ENCODE results near the gene CHMP2B. TPM values are rescaled to one million over a fixed set of nuclear protein-coding genes. Genes with fewer than 3 reads are reported as not detected.

CHMP2B gene
- total RNA-seq, 1 experiment from 2014 or later, result 54.3 TPM

DNA sequence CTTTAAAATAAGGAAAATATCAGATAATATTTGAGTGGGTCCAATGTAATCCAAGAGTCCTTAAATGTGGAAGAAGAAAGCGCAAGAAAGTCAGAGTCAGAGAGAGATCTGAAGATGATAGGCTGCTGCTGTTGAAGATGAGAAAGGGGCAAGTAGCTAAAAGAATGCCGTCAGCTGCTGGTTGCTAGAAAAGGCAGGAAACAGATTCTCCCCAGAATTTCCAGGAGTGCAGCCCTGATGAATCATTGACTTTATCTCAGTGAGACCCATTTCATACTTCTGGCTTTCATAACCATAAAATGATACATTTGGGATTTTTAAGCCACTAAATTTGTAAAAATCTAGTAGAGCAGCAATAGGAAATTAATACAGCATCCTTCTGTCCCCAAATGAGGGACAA lies 7.5 kb upstream of the CHMP2B start (continued):
- TF ChIP-seq, protein P1, sequence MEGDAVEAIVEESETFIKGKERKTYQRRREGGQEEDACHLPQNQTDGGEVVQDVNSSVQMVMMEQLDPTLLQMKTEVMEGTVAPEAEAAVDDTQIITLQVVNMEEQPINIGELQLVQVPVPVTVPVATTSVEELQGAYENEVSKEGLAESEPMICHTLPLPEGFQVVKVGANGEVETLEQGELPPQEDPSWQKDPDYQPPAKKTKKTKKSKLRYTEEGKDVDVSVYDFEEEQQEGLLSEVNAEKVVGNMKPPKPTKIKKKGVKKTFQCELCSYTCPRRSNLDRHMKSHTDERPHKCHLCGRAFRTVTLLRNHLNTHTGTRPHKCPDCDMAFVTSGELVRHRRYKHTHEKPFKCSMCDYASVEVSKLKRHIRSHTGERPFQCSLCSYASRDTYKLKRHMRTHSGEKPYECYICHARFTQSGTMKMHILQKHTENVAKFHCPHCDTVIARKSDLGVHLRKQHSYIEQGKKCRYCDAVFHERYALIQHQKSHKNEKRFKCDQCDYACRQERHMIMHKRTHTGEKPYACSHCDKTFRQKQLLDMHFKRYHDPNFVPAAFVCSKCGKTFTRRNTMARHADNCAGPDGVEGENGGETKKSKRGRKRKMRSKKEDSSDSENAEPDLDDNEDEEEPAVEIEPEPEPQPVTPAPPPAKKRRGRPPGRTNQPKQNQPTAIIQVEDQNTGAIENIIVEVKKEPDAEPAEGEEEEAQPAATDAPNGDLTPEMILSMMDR (IDR thresholded peaks at IDR 0.05 in 2 of 3, conservative IDR thresholded peaks at IDR 0.05 in 1 of 3; ENCODE audit: borderline replicate concordance in 1 of 3, insufficient read depth in 1 of 3, low read depth in 2 of 3, low read length in 2 of 3), result no peak
- TF ChIP-seq RAD21 (IDR thresholded peaks at IDR 0.05; ENCODE audit: low read depth) (no peak), CBX3 (IDR thresholded peaks at IDR 0.05; ENCODE audit: low read depth) (no peak), EGR1 (IDR thresholded peaks at IDR 0.05; ENCODE audit: low read depth) (no peak), ELF1 (IDR thresholded peaks at IDR 0.05; ENCODE audit: borderline replicate concordance, low read depth) (no peak), ZNF274 (IDR thresholded peaks at IDR 0.05; ENCODE audit: low read depth, low read length) (no peak)

- ATAC-seq (no peak), DNase-seq (ENCODE audit: low read depth, low spot score) (no peak)
- RAD21 ChIA-PET (ENCODE audit: low non-redundant PET in 1 of 2, low total read pairs in 2 of 2, uncharacterized antibody in 2 of 2, unreplicated experiment in 2 of 2), result no interaction called here
- H3K9ac ChIP-seq (ENCODE audit: low read length), result no peak overlapping the region
- peaks cover 34% of the 10 kb centered on the region for H3K79me2 ChIP-seq (ENCODE audit: insufficient read depth, low read length)
- H4K20me1 ChIP-seq (ENCODE audit: insufficient read depth), result no peaks in the 10 kb centered on the region
- H3K9me3 ChIP-seq (ENCODE audit: control insufficient read depth in 1 of 2, insufficient read depth in 1 of 2, low read depth in 1 of 2, low read length in 2 of 2), result no peaks in the 10 kb centered on the region
- H3K27ac ChIP-seq (ENCODE audit: low read depth, low read length), result no peak overlapping the region
- peaks cover 0 to 18% of the 10 kb centered on the region in 2 experiments; a peak in 2 of 4 replicates for H3K4me1 ChIP-seq (ENCODE audit: control insufficient read depth in 1 of 2, insufficient read depth in 2 of 2, low read length in 2 of 2)
- no peak overlapping the region for H3K4me3 ChIP-seq (replicated peaks in 1 of 2; ENCODE audit: low read depth in 1 of 2, low read length in 2 of 2)
- TF ChIP-seq RAD21 (IDR thresholded peaks at IDR 0.05; ENCODE audit: low read depth) (no peak), CBX3 (IDR thresholded peaks at IDR 0.05; ENCODE audit: low read depth) (no peak), SP1 (IDR thresholded peaks at IDR 0.05; ENCODE audit: low read depth) (no peak), ZNF274 (IDR thresholded peaks at IDR 0.05; ENCODE audit: low read depth, low read length) (no peak), CEBPB (IDR thresholded peaks at IDR 0.05; ENCODE audit: low read depth) (no peak), ZFX (IDR thresholded peaks at IDR 0.05) (no peak), EZH2phosphoT487 (IDR thresholded peaks at IDR 0.05; ENCODE audit: borderline replicate concordance) (no peak), JUND (IDR thresholded peaks at IDR 0.05) (no peak), ELF1 (IDR thresholded peaks at IDR 0.05; ENCODE audit: borderline replicate concordance, low read depth) (no peak), SIN3A (IDR thresholded peaks at IDR 0.05; ENCODE audit: low read depth) (no peak), EZH2 (IDR thresholded peaks at IDR 0.05) (no peak), POLR2A (IDR thresholded peaks at IDR 0.05; ENCODE audit: borderline replicate concordance, extremely low read depth, insufficient read depth, insufficient read length) (no peak), YY1 (IDR thresholded peaks at IDR 0.05; ENCODE audit: extremely low read depth, insufficient replicate concordance, low read depth, low read length) (no peak)
- TF ChIP-seq, protein P1 (IDR thresholded peaks at IDR 0.05 in 2 of 3, conservative IDR thresholded peaks at IDR 0.05 in 1 of 3; ENCODE audit: borderline replicate concordance in 1 of 3, insufficient read depth in 1 of 3, low read depth in 2 of 3, low read length in 2 of 3), result no peak
- TF ChIP-seq, protein P2, sequence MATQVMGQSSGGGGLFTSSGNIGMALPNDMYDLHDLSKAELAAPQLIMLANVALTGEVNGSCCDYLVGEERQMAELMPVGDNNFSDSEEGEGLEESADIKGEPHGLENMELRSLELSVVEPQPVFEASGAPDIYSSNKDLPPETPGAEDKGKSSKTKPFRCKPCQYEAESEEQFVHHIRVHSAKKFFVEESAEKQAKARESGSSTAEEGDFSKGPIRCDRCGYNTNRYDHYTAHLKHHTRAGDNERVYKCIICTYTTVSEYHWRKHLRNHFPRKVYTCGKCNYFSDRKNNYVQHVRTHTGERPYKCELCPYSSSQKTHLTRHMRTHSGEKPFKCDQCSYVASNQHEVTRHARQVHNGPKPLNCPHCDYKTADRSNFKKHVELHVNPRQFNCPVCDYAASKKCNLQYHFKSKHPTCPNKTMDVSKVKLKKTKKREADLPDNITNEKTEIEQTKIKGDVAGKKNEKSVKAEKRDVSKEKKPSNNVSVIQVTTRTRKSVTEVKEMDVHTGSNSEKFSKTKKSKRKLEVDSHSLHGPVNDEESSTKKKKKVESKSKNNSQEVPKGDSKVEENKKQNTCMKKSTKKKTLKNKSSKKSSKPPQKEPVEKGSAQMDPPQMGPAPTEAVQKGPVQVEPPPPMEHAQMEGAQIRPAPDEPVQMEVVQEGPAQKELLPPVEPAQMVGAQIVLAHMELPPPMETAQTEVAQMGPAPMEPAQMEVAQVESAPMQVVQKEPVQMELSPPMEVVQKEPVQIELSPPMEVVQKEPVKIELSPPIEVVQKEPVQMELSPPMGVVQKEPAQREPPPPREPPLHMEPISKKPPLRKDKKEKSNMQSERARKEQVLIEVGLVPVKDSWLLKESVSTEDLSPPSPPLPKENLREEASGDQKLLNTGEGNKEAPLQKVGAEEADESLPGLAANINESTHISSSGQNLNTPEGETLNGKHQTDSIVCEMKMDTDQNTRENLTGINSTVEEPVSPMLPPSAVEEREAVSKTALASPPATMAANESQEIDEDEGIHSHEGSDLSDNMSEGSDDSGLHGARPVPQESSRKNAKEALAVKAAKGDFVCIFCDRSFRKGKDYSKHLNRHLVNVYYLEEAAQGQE (IDR thresholded peaks at IDR 0.05; ENCODE audit: low read depth), result no peak
- no peaks in the 10 kb centered on the region for H3K27me3 ChIP-seq (ENCODE audit: insufficient read depth, low read length)
- H3K9me2 ChIP-seq (ENCODE audit: insufficient read depth), result no peaks in the 10 kb centered on the region
- CTCF ChIA-PET, result no interaction called here
- H3K36me3 ChIP-seq (ENCODE audit: control insufficient read depth in 1 of 2, insufficient read depth in 2 of 2, low read length in 2 of 2), result no peaks in the 10 kb centered on the region
- POLR2A ChIA-PET, result no interaction called here
- BruUV-seq (replicated peaks), result no TSS peak
- H3K4me2 ChIP-seq (ENCODE audit: low read length), result peak overlapping the region; percentile 90; the same call in 1 of the 2 replicates
- H2AFZ ChIP-seq (ENCODE audit: low read depth, low read length, poor library complexity, severe bottlenecking), result no peak overlapping the region
- intact Hi-C loops (cut with micrococcal nuclease), result no loop called here
Observed at GRCh38 chr3:87225659-87226058, 1.4 kb upstream of the CHMP2B start.

Measured in HCT116 (cell line).